Osteoblast (primary cell): ENCODE measurements around the gene SLC25A11. TPM values are rescaled to one million over a fixed set of nuclear protein-coding genes. Genes with fewer than 3 reads are reported as not detected.
A peak's percentile ranks its signal among the peaks of the same experiment; 100 is the strongest.

Experiments used
- DNase-seq: peaks from one replicate; pipeline ENCODE4 v3.0.0; 2011; ENCODE audit warnings: low spot score, mixed read lengths; ENCODE audit not compliant: insufficient read length; ENCODE audit errors: missing footprints
- H2AFZ ChIP-seq: 2 replicates; pipeline ENCODE4 v1.6.0; 2011; ENCODE audit warnings: mild to moderate bottlenecking, low read length
- H3K27ac ChIP-seq: 2 replicates; pipeline ENCODE4 v1.5.1; 2011; ENCODE audit warnings: mild to moderate bottlenecking, low read depth, low read length, moderate library complexity
- H3K27me3 ChIP-seq: 2 replicates; pipeline ENCODE4 v1.6.0; 2012; ENCODE audit warnings: mild to moderate bottlenecking, control low read depth, inconsistent platforms, low read length, moderate library complexity; ENCODE audit not compliant: insufficient read depth
- H3K36me3 ChIP-seq: 2 replicates; pipeline ENCODE4 v1.5.1; 2011; ENCODE audit warnings: mild to moderate bottlenecking, low read length, control low read depth, moderate library complexity; ENCODE audit not compliant: insufficient read depth
- H3K4me1 ChIP-seq: 2 replicates; pipeline ENCODE4 v1.5.1; 2011; ENCODE audit warnings: mild to moderate bottlenecking, low read length, control low read depth, moderate library complexity; ENCODE audit not compliant: insufficient read depth
- H3K4me2 ChIP-seq: 2 replicates; pipeline ENCODE4 v1.6.0; 2011; ENCODE audit warnings: mild to moderate bottlenecking, low read length; ENCODE audit not compliant: insufficient read depth
- H3K4me3 ChIP-seq: fragments of 200-600 bp; sonication (generic); 3 replicates; pipeline ENCODE4 v1.5.1; 2012; ENCODE audit warnings: mild to moderate bottlenecking, low read length, inconsistent platforms; ENCODE audit not compliant: insufficient read depth
- H3K79me2 ChIP-seq: 2 replicates; pipeline ENCODE4 v1.6.0; 2012; ENCODE audit warnings: mild to moderate bottlenecking, low read length, control low read depth, inconsistent platforms; ENCODE audit not compliant: insufficient read depth
- H3K9me3 ChIP-seq: 2 replicates; pipeline ENCODE4 v1.5.1; 2011; ENCODE audit warnings: low read depth, low read length, control low read depth
- H4K20me1 ChIP-seq: 2 replicates; pipeline ENCODE4 v1.6.0; 2012; ENCODE audit warnings: mild to moderate bottlenecking, low read length, control low read depth; ENCODE audit not compliant: insufficient read depth
- CTCF ChIP-seq: IDR thresholded peaks from 2 replicates; pipeline ENCODE4 v1.5.1; 2011; ENCODE audit warnings: mild to moderate bottlenecking, low read depth, low read length, moderate library complexity; ENCODE audit errors: extremely low read depth
- total RNA-seq: library from RNA; depleted of rRNA; stranded (reverse); fragments of >200 nt; gene quantifications from 2 replicates; pipeline ENCODE4 v1.2.3, GENCODE V29; 2012

SLC25A11 gene
- total RNA-seq, 1 donor, result 47.4 TPM

GRCh38 chr17:4903051-4903818 is 36.6 kb downstream of the SLC25A11 start, which contains the start of gene CHRNE:
CHRNE (minus strand) TSS chr17:4903098; CDS start chr17:4903063, 35 bp downstream.
- H3K79me2 ChIP-seq, result no peaks in the 10 kb centered on the region
- peak; percentile 85 for DNase-seq
- no peaks in the 10 kb centered on the region for H3K9me3 ChIP-seq
- peaks cover 7% of the 10 kb centered on the region for H4K20me1 ChIP-seq
- H3K4me2 ChIP-seq, result peak within 1 kb of the TSS; percentile 49
- peak within 1 kb of the TSS; percentile 23 for H3K27ac ChIP-seq
- no peak within 1 kb of the TSS for H2AFZ ChIP-seq
- H3K27me3 ChIP-seq, result peaks cover 8% of the 10 kb centered on the region
- peak within 1 kb of the TSS; percentile 42 for H3K4me3 ChIP-seq
- H3K36me3 ChIP-seq, result no peaks in the 10 kb centered on the region
- peak; percentile 80 for TF ChIP-seq CTCF
- peaks cover 17% of the 10 kb centered on the region for H3K4me1 ChIP-seq

- Histone ChIP-seq H3K79me2 (no peaks in the 10 kb centered on the region), H4K20me1 (peaks cover 7% of the 10 kb centered on the region), H3K4me2 (peak overlapping the region; percentile 49), H3K4me3 (no peak overlapping the region), H3K4me1 (peaks cover 17% of the 10 kb centered on the region), H2AFZ (no peak overlapping the region), H3K36me3 (no peaks in the 10 kb centered on the region), H3K27me3 (peaks cover 8% of the 10 kb centered on the region), H3K9me3 (no peaks in the 10 kb centered on the region), H3K27ac (no peak overlapping the region)
- TF ChIP-seq CTCF, result no peak
- peak; percentile 68 for DNase-seq
Observed at GRCh38 chr17:4902540-4902939, 37.3 kb downstream of the SLC25A11 start.

- peak overlapping the region; percentile 23 for H3K27ac ChIP-seq
- H3K4me3 ChIP-seq, result peak overlapping the region; percentile 72
- no peak overlapping the region for H2AFZ ChIP-seq
- peak; percentile 90 for DNase-seq
- peaks cover 7% of the 10 kb centered on the region for H4K20me1 ChIP-seq
- peaks cover 7% of the 10 kb centered on the region for H3K36me3 ChIP-seq
- TF ChIP-seq CTCF, result no peak
- H3K9me3 ChIP-seq, result no peaks in the 10 kb centered on the region
- peak overlapping the region; percentile 49 for H3K4me2 ChIP-seq
- H3K4me1 ChIP-seq, result peaks cover 17% of the 10 kb centered on the region
- no peaks in the 10 kb centered on the region for H3K79me2 ChIP-seq
- peaks cover 8% of the 10 kb centered on the region for H3K27me3 ChIP-seq
Observed at GRCh38 chr17:4901648-4902344, 38.0 kb downstream of the SLC25A11 start.

GRCh38 chr17:4901108-4901647 is 38.7 kb downstream of the SLC25A11 start:
- no peak for TF ChIP-seq CTCF
- Histone ChIP-seq H3K4me2 (peak overlapping the region; percentile 2), H3K79me2 (no peaks in the 10 kb centered on the region), H4K20me1 (peaks cover 7% of the 10 kb centered on the region), H2AFZ (no peak overlapping the region), H3K4me1 (peaks cover 17% of the 10 kb centered on the region), H3K4me3 (peak overlapping the region; percentile 72), H3K9me3 (no peaks in the 10 kb centered on the region), H3K27me3 (peaks cover 8% of the 10 kb centered on the region), H3K36me3 (peaks cover 10% of the 10 kb centered on the region), H3K27ac (peak overlapping the region; percentile 17)
- DNase-seq, result peak; percentile 55
